Transverse colon (tissue), 4 donors: Measurements from ENCODE around the gene MCUB.

Experiments
- CTCF ChIP-seq, 5 experiments: fragments of 200-600 bp in 3 of 5; fragments of 450-650 bp in 2 of 5; sonication (generic) in 3 of 5; IDR thresholded peaks; 1 replicate in 2 of 5; 2 replicates in 3 of 5; pipeline ENCODE4 v1.5.1; 2016 to 2017; ENCODE audit warnings: antibody characterized with exemption in 5 of 5, inconsistent platforms in 3 of 5, mild to moderate bottlenecking in 2 of 5, moderate library complexity in 1 of 5
- POLR2A ChIP-seq: fragments of 450-650 bp; IDR thresholded peaks from one replicate; pipeline ENCODE4 v1.6.1; 2016; ENCODE audit warnings: antibody characterized with exemption, mild to moderate bottlenecking, moderate library complexity
- POLR2AphosphoS5 ChIP-seq, 3 donors: sonication (generic); formaldehyde crosslinking; IDR thresholded peaks; one replicate each; pipeline ENCODE4 v1.6.1; 2016; ENCODE audit warnings: antibody characterized with exemption in 3 of 3

GRCh38 chr4:109553130-109553529 lies 6.9 kb upstream of the MCUB start:
- TF ChIP-seq CTCF (IDR thresholded peaks at IDR 0.05) (no peak), POLR2A (no peak), POLR2AphosphoS5 (IDR thresholded peaks at IDR 0.05) (no peak)
